HFF-Myc (cell line): ENCODE data around the gene KEAP1.

Experiments used
- DNase-seq: peaks from one replicate; pipeline ENCODE4 v3.0.0-alpha.2; 2011; ENCODE audit warnings: low read depth; ENCODE audit errors: extremely low read depth
- H3K4me3 ChIP-seq: replicated peaks from 2 replicates; pipeline ENCODE4 v1.5.1; 2011; ENCODE audit warnings: low read depth, mild to moderate bottlenecking, control low read depth, low read length
- TF ChIP-seq, protein P1 (sequence below): IDR thresholded peaks from 2 replicates; pipeline ENCODE4 v1.5.1; 2012; ENCODE audit warnings: mild to moderate bottlenecking, low read depth, low read length, control low read depth; ENCODE audit errors: missing control alignments

The KEAP1 gene

DNA sequence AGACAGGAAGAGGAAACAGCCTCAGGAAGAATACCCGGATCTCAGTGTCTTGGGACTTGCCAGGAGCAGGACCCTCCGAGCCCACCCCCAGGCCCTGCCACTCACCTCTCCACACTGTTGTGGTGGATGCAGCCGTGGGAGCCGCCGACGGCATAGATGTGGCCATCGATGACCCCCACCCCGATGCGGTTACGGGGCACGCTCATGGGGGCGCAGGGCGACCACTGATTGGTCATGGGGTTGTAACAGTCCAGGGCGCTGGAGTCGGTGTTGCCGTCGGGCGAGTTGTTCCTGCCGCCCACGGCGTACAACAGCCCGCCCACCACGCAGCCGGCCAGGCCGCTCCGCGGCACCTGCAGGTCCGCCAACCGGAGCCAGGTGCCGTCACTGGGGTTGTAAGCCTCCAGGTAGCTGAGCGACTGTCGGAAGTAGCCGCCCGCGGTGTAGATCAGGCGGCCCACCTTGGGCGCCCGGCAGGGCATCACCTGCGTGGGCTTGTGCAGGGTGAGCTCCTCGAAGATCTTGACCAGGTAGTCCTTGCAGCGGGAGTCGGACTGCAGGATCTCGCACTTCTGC is 11.6 kb downstream of the KEAP1 start:
- H3K4me3 ChIP-seq, result no peak overlapping the region
- TF ChIP-seq, protein P1, sequence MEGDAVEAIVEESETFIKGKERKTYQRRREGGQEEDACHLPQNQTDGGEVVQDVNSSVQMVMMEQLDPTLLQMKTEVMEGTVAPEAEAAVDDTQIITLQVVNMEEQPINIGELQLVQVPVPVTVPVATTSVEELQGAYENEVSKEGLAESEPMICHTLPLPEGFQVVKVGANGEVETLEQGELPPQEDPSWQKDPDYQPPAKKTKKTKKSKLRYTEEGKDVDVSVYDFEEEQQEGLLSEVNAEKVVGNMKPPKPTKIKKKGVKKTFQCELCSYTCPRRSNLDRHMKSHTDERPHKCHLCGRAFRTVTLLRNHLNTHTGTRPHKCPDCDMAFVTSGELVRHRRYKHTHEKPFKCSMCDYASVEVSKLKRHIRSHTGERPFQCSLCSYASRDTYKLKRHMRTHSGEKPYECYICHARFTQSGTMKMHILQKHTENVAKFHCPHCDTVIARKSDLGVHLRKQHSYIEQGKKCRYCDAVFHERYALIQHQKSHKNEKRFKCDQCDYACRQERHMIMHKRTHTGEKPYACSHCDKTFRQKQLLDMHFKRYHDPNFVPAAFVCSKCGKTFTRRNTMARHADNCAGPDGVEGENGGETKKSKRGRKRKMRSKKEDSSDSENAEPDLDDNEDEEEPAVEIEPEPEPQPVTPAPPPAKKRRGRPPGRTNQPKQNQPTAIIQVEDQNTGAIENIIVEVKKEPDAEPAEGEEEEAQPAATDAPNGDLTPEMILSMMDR, result no peak
- no peak for DNase-seq

DNA sequence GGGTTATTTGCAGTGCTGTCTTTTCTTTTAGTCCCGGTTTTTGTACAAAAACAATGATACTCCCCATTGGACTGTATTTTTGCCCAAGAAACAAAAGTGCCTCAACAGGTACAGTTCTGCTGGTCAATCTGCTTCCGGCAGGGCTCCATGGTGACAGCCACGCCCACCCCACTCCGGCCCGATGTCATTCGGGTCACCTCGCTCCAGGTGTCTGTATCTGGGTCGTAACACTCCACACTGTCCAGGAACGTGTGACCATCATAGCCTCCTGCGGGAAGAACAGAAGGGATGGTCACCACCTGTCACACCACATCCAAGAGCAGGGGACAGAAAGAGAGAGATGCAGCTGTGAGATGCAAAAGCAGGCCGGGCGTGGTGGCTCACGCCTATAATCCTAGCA is 16.6 kb downstream of the KEAP1 start:
- no peak for DNase-seq

GRCh38 chr19:10478903-10479384 is 24.2 kb downstream of the KEAP1 start:
- TF ChIP-seq, protein P1, result peak; percentile 35
- peak overlapping the region; percentile 14 for H3K4me3 ChIP-seq
- DNase-seq, result peak; percentile 59

More for the DNA sequence above, 16.6 kb downstream of the KEAP1 start:
- H3K4me3 ChIP-seq, result no peak overlapping the region
- TF ChIP-seq, protein P1, result no peak

DNA sequence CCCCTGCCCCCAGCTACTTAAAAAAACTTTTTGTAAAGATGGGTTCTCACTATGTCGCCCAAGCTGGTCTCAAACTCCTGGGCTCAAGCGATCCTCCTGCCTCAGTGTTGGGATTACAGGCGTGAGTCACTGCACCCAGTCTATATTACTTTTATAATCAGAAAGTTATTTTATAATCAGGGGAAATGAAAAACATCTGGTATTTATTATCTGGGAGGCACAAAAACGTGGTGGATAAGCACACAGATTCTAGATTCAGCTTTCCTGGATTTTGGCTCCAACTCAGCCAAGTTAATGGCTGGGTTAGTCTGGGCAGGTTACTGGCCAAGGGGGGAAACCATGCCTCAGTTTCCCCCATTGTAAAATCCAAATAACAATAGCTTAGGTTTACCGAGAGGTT is 24.7 kb downstream of the KEAP1 start:
- no peak for DNase-seq
- no peak overlapping the region for H3K4me3 ChIP-seq
- TF ChIP-seq, protein P1, result no peak

DNA sequence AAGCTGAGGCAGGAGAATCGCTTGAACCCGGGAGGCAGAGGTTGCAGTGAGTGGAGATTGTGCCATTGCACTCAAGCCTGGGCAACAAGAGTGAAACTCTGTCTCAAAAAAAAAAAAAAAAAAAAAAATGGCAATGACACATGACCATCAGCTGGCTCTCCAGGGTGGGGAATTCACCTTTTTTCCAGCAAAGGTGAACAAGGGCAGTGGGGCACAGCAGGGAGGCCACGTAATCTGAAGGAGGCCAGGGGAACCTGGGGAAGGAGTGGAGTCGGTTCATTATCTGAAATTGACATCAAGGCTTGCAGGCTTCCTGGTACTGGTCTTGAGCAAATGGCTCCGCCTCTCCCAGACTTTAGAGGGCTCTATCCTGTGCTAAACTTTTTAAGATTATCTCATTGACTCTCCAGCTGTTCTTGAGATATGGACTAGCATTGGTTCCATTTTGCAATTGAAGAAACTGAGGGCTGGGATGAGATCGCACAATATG is 28.1 kb downstream of the KEAP1 start:
- TF ChIP-seq, protein P1, result no peak
- DNase-seq, result no peak
- H3K4me3 ChIP-seq, result no peak overlapping the region

- TF ChIP-seq, protein P1, result no peak
- H3K4me3 ChIP-seq, result no peak overlapping the region
- no peak for DNase-seq
These were observed 30.0 kb downstream of the KEAP1 start for GRCh38 chr19:10473192-10473591.

- TF ChIP-seq, protein P1, result peak; percentile 36
- no peak for DNase-seq
- no peak overlapping the region for H3K4me3 ChIP-seq
These were observed 31.2 kb downstream of the KEAP1 start for GRCh38 chr19:10471909-10472308.
